ENCODE measurements around the gene IFITM1. TPM values are rescaled to one million over a fixed set of nuclear protein-coding genes. Genes with fewer than 3 reads are reported as not detected.
"Not testable (repeated sequence)": the region's sequence is repeated elsewhere in the genome, so short reads cannot be mapped to it uniquely, and the experiment has no call there.

The IFITM1 gene
- total RNA-seq, 4 donors from 2014 or later: 47.8 to 103 (median 80.5) TPM

- no peak for ATAC-seq
- Histone ChIP-seq H3K9me3 (no peaks in the 10 kb centered on the region), H3K4me1 (peaks cover 0 to 5% of the 10 kb centered on the region in 2 donors), H3K27ac (peak overlapping the region; percentile 74 to 82 (median 78)), H3K4me3 (peak overlapping the region in 3 of 4 donors; percentile 46 to 59 (median 48)), H3K27me3 (peaks cover 6 to 23% (median 8%) of the 10 kb centered on the region in 3 donors), H3K36me3 (no peaks in the 10 kb centered on the region)
- TF ChIP-seq POLR2A (IDR thresholded peaks at IDR 0.05): no peak
- TF ChIP-seq CTCF (IDR thresholded peaks at IDR 0.05 in 4 of 5, conservative IDR thresholded peaks at IDR 0.05 in 1 of 5): no peak
- intact Hi-C loops (cut with DNase I; ENCODE audit: low total_unique reads) (no loop called here), in situ Hi-C loops (cut with MboI; ENCODE audit: low sequenced_read_pairs in 4 of 4) (loop anchor here in 1 of 4 donors (5.0 kb wide), 1 partner anchor 39 kb away; no protein-coding TSS in a partner anchor)
- DNase-seq: no peak
These were observed 495 bp upstream of the IFITM1 start for GRCh38 chr11:313304-313786.

DNA sequence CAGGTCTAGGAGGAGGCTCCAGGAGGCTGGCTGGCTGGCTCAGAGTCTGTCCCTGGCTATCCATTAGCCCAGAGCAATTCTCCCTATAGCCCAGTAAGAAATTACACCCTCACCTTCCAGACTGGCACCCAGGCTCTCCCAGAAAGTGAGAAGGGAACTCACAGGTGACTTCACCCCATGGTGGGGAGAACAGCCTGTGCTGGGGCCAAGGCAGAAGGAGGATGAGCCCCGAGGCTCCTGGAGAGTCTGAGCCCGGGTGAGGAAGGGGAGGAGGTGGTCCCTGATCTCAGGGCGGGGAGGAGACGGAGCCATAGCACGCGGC is 675 bp downstream of the IFITM1 start:
- H3K4me3 ChIP-seq: peak overlapping the region; percentile 46 to 61 (median 54)
- H3K4me1 ChIP-seq; DNase-seq; H3K9me3 ChIP-seq; ATAC-seq; H3K36me3 ChIP-seq; intact Hi-C loops (cut with DNase I; ENCODE audit: low total_unique reads): not testable (repeated sequence)
- H3K27ac ChIP-seq: peak overlapping the region; percentile 74 to 82 (median 78)
- peaks cover 4 to 23% (median 11%) of the 10 kb centered on the region in 3 donors for H3K27me3 ChIP-seq
- in situ Hi-C loops (cut with MboI; ENCODE audit: low sequenced_read_pairs in 4 of 4): loop anchor here in 1 of 4 donors (5.0 kb wide), 1 partner anchor 38 kb away; no protein-coding TSS in a partner anchor

DNA sequence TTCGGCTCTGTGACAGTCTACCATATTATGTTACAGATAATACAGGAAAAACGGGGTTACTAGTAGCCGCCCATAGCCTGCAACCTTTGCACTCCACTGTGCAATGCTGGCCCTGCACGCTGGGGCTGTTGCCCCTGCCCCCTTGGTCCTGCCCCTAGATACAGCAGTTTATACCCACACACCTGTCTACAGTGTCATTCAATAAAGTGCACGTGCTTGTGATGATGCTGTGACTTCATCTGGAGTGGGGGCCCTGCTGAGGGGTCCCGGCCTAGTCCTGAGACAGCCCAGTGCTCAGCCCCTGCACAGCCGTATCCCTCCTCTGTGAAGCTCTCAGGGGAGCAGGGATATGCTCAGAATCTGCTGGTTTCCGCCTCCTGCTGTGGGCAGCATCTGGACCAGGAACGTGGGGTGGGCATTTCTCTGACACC is 1.2 kb downstream of the IFITM1 start:
- H3K36me3 ChIP-seq: no peaks in the 10 kb centered on the region
- H3K9me3 ChIP-seq: no peaks in the 10 kb centered on the region
- H3K4me3 ChIP-seq: peak overlapping the region; percentile 46 to 61 (median 54)
- in situ Hi-C loops (cut with MboI; ENCODE audit: low sequenced_read_pairs in 4 of 4) (no loop called here), intact Hi-C loops (cut with DNase I; ENCODE audit: low total_unique reads) (no loop called here)
- peak overlapping the region; percentile 74 to 82 (median 78) for H3K27ac ChIP-seq
- DNase-seq (no peak), ATAC-seq (no peak)
- peaks cover 0 to 5% of the 10 kb centered on the region in 2 donors for H3K4me1 ChIP-seq
- peaks cover 0 to 23% (median 5%) of the 10 kb centered on the region in 3 donors for H3K27me3 ChIP-seq
- no peak for TF ChIP-seq CTCF (IDR thresholded peaks at IDR 0.05 in 4 of 5, conservative IDR thresholded peaks at IDR 0.05 in 1 of 5)
- TF ChIP-seq POLR2A (IDR thresholded peaks at IDR 0.05): no peak

- in situ Hi-C loops (cut with MboI; ENCODE audit: low sequenced_read_pairs in 4 of 4): no loop called here
- no peaks in the 10 kb centered on the region for H3K36me3 ChIP-seq
- no peaks in the 10 kb centered on the region for H3K9me3 ChIP-seq
- ATAC-seq: no peak
- TF ChIP-seq CTCF (IDR thresholded peaks at IDR 0.05 in 4 of 5, conservative IDR thresholded peaks at IDR 0.05 in 1 of 5): no peak
- no peak for TF ChIP-seq POLR2A (IDR thresholded peaks at IDR 0.05)
- peaks cover 0 to 5% of the 10 kb centered on the region in 2 donors for H3K4me1 ChIP-seq
- peaks cover 2 to 27% (median 5%) of the 10 kb centered on the region in 3 donors for H3K27me3 ChIP-seq
- no peak for DNase-seq
- peak overlapping the region; percentile 74 to 82 (median 78) for H3K27ac ChIP-seq
- H3K4me3 ChIP-seq: peak overlapping the region; percentile 46 to 61 (median 54)
- intact Hi-C loops (cut with DNase I; ENCODE audit: low total_unique reads): no loop called here
These were observed 1.7 kb downstream of the IFITM1 start for GRCh38 chr11:315516-315994.

GRCh38 chr11:316031-316701 is 2.3 kb downstream of the IFITM1 start:
- peak overlapping the region; percentile 46 to 61 (median 54) for H3K4me3 ChIP-seq
- intact Hi-C loops (cut with DNase I; ENCODE audit: low total_unique reads): loop anchor here (2.0 kb wide), 1 partner anchor 37 kb away; no protein-coding TSS in a partner anchor

More at GRCh38 chr11:316031-316701, 2.3 kb downstream of the IFITM1 start:
- H3K27ac ChIP-seq: peak overlapping the region; percentile 74 to 82 (median 78)
- no peak for TF ChIP-seq POLR2A (IDR thresholded peaks at IDR 0.05)
- TF ChIP-seq CTCF (IDR thresholded peaks at IDR 0.05 in 4 of 5, conservative IDR thresholded peaks at IDR 0.05 in 1 of 5): no peak
- H3K9me3 ChIP-seq: no peaks in the 10 kb centered on the region
- H3K36me3 ChIP-seq: no peaks in the 10 kb centered on the region
- no peak for DNase-seq
- H3K4me1 ChIP-seq: peaks cover 0 to 5% of the 10 kb centered on the region in 2 donors
- ATAC-seq: no peak
- peaks cover 2 to 28% (median 5%) of the 10 kb centered on the region in 3 donors for H3K27me3 ChIP-seq
- in situ Hi-C loops (cut with MboI; ENCODE audit: low sequenced_read_pairs in 4 of 4): no loop called here

All from gastrocnemius medialis (tissue), 4 donors.